ENCODE measurements around the gene F7.
"Not testable (repeated sequence)": the region's sequence is repeated elsewhere in the genome, so short reads cannot be mapped to it uniquely, and the experiment has no call there.

F7 gene

DNA sequence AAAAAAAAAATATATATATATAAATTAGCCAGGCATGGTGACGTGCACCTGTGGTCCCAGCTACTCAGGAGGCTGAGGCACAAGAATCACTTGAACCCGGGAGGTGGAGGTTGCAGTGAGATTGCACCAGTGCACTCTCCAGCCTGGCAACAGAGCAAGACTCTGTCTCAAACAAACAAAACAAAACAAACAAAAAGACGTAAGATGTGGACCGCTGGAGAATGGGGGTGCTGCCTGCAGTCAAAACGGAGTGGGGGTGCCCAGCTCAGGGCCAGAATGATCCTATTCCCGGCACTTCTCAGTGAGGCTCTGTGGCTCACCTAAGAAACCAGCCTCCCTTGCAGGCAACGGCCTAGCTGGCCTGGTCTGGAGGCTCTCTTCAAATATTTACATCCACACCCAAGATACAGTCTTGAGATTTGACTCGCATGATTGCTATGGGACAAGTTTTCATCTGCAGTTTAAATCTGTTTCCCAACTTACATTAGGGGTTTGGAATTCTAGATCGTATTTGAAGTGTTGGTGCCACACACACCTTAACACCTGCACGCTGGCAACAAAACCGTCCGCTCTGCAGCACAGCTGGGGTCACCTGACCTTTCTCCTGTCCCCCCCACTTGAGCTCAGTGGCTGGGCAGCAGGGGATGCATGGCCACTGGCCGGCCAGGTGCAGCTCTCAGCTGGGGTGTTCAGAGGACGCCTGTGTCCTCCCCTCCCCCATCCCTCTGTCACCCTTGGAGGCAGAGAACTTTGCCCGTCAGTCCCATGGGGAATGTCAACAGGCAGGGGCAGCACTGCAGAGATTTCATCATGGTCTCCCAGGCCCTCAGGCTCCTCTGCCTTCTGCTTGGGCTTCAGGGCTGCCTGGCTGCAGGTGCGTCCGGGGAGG lies at the start of gene F7:
Gene F7, plus strand, starts transcription at position 760 of the 889 bp plus-strand sequence. Its CDS starts 51 bp downstream, at position 811.
- no peak for DNase-seq

DNA sequence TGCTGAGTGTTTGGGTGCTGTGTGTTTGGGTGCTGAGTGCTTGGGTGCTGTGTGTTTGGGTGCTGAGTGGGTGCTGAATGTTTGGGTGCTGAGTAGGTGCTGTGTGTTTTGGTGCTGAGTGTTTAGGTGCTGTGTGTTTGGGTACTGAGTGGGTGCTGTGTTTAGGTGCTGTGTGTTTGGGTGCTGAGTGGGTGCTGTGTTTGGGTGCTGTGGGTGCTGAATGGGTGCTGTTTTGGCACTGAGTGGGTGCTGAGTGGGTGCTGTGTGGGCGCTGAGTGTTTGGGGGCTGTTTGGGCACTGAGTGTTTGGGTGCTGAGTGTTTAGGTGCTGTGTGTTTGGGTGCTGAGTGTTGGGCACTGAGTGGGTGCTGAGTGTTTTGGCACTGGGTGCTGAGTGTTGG lies 48.5 kb upstream of the F7 start:
- DNase-seq, result no peak

DNA sequence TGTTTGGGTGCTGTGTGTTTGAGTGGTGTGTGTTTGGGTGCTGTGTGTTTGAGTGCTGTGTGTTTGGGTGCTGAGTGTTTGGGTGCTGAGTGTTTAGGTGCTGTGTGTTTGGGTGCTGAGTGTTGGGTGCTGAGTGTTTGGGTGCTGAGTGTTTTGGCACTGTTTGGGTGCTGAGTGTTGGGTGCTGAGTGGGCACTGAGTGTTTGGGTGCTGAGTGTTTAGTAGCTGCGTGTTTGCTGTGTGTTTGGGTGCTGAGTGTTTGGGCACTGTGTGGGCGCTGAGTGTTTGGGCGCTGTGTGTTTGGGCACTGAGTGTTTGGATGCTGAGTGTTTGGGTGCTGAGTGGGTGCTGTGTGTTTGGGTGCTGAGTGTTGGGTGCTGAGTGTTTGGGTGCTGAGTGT lies 48.0 kb upstream of the F7 start:
- DNase-seq, result not testable (repeated sequence)

DNA sequence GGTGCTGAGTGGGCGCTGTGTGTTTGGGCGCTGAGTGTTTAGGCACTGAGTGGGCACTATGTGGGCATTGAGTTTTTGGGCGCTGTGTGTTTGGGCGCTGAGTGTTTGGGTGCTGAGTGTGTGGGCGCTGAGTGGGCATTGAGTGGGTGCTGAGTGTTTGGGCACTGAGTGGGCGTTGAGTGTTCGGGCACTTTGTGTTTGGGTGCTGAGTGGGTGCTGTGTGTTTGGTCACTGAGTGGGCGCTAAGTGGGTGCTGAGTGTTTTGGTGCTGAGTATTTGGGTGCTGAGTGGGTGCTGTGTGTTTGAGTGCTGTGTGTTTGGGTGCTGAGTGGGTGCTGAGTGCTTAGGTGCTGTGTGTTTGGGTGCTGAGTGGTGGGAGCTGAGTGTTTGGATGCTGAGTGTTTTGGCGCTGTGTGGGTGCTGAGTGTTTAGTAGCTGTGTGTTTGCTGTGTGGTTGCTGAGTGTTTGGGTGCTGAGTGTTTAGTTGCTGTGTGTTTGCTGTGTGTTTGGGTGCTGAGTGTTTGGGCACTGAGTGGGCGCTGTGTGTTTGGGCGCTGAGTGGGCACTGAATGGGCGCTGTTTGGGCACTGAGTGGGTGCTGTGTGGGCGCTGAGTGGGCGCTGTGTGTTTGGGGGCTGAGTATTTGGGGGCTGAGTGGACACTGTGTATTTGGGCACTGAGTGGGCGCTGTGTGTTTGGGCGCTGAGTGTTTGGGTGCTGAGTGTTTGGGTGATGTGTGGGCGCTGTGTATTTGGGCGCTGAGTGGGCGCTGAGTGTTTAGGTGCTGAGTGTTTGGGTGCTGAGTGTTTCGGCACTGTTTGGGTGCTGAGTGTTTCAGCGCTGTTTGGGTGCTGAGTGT lies 47.2 kb upstream of the F7 start:
- no peak for DNase-seq

DNA sequence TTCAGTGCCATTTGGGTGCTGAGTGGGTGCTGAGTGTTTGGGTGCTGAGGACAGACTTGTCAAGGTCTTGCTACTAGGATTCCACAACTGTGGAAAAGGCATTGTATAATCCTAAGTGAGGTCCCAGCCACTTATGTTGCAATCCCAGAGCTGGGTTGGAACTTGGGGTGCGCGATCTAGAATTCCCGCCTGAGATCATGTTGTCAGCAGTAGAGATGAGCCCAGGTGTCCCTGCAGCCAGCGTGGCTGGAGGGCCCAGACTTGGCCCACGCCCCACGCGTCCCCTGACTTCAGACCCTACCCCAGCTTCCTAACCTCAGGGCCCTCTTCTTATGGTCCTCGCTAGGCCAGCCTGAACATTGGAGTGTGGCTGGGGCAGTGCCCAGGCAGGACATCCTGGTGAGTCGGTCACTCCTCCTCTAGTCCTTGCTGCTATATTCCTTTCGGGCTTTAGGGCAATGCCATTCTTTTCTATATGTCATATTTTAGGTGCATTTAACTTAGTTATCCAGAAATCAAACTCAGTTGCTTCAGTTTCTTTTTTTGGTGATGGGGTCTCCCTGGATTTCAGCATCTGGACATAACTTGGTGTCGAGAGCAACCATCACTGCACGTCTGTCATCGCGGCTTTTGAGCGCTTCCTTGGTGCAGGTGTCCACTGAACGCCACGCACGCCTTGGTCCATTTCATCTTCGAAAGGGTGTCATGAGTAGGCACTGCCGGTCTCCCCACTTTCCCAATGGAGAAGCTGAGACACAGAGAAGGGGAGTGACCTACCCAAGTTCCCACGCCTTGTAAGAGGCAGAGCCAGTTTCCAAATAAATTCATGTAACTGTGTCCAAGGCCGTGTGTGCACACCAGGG lies 46.4 kb upstream of the F7 start:
- no peak for DNase-seq

DNA sequence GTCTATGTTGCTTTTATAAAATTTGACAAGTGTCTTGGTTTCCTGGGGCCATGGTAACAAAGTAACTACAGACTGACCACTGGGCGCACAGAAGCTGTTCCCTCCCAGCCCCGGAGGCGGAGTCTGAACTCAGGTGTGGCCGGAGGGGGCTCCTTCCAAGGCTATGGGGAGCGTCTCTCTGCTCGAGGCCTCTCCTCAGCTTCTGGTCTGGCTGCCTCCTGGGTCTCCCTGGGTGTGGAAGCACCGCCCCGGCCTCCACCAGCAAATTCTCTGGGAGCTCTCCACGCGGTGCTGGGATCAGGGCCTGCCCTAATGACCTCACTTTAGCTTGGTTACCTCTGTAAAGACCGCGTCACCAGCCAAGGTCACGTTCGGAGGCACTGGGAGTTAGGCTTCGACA lies 45.7 kb upstream of the F7 start:
- no peak for DNase-seq

DNA sequence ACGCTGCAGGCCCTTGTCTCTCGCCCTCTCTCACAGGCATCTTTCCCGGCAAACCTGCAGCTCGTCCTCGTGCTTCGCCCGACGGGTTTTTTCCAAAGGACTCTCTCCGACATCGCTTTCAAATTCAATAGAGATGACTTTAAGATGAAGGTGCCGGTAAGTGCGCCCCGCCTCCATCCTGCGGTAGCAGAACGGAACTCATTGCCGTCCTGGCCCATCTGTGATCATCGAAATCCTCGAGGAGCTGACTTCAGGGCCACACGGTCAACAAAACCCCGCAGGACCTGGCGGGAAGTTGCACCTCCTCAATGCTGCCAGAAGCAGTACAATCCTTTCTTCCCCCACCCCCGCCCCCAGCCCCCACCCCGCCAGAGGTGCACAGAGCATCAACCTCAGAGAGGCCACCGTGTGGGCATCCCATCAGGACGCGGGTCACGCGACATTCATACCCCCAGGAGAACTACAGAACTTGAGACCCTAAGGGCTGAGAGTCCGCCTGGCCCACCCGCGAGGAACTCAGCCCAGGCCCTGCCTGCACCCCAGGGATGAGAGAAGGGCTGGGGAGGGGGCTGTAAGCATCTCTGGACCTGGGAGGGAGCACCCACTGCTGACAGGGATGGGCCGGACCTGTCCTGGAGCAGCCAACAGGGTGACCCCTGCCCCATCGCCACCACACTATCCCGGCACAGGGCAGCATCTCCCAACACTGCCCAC lies 44.9 kb upstream of the F7 start:
- no peak for DNase-seq

DNA sequence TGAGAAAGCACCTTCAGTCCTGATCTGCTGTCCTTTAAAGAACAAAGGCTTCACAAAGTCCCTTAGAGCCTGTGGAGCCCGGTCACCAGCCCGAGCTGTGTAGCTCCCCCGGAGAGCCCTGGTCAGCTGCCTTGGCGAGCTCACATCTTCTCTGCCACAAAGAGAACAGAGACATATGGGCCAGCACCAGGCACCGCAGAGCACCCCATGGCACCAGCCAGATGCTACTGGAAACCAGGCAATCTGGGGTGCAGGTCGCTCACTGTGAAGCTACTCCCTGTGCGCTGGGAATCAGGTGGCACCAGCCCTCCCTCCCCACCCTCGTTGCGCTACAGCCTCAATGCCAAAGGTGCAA lies 44.3 kb upstream of the F7 start:
- no peak for DNase-seq

DNA sequence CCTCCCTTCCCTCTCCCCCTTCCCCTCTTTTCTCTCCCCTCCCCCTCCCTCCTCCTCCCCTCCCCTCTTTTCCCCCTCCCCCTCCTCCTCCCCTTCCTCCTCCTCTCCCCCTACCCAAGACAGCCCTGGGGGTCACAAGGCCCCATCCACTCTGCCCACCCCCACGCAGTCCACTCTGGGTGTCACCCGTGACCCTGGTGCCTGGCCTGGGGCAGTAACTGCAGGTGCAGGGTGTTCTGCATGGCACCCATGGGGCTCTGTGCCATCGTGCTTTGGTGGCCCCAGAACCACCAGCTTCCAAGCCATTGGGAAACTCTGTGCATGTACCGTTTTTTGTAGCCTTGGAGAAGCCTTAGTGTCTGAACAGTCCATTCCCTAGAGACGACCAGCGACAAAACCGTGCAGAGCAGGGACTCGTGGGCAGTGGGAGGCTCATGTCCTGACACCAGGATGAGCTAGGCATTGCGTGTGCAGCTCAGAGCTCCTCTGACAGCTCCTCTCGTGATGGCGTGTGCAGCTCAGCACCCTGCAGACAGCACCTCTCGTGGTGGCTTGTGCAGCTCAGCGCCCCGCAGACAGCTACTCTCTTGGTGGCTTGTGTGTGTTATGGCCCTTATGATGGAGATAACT lies 43.7 kb upstream of the F7 start:
- no peak for DNase-seq

DNA sequence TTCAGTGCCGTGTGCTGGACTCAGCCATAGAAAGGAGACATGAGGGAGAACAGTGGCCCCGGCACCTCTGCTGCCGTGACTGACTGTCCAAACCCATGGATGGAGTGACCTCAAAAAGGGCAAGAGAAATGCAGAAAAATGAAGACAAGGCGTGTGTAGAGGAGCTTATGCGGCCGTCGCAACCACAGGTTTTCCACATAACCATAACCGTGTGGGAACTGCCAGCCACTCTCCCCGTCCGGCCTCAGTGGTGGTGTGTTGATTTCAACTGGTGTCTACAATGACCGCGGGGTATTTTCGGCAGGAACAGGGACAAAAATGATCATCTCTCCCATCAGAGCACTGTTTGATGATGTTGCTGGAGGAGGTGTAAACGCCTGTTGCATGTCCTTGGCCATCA lies 42.9 kb upstream of the F7 start:
- no peak for DNase-seq

DNA sequence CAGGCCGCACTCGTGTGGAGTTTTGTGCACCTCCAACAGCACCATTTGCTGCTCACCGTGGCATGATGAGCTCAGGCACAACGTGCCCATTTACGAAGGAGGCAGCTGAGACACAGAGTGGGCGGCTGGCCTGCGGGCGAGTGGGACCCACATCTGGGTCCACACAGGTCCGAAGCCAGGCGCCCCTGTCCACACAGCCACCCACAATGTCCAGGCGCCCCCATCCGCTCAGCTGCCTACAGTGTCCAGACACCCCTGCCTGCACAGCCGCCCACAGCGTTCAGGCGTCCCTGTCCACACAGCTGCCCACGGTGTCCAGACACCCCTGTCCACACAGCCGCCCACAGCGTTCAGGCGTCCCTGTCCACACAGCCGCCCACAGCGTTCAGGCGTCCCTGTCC lies 42.5 kb upstream of the F7 start:
- DNase-seq, result no peak

DNA sequence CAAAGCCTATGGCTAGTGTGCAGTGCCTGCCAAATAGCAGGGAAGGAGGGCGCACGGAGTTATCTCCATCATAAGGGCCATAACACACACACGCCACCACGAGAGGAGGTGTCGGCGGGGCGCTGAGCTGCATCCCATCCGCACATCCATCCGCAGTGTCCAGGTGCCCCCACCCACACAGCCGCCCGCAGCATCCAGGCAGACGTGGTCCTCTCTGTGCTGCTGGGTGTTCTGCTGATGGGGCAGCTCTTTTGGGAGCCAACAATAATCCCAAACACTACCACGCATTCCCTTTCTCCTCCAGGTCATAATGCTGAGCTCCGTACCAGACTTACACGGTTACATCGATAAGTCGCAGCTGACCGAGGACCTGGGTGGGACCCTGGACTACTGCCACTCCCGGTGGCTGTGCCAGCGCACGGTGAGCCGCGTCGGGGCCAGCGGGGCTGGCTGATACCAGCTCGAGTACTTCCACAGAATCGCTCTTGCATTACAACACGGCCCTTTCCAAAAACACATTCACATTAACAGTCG lies 41.5 kb upstream of the F7 start:
- no peak for DNase-seq

DNA sequence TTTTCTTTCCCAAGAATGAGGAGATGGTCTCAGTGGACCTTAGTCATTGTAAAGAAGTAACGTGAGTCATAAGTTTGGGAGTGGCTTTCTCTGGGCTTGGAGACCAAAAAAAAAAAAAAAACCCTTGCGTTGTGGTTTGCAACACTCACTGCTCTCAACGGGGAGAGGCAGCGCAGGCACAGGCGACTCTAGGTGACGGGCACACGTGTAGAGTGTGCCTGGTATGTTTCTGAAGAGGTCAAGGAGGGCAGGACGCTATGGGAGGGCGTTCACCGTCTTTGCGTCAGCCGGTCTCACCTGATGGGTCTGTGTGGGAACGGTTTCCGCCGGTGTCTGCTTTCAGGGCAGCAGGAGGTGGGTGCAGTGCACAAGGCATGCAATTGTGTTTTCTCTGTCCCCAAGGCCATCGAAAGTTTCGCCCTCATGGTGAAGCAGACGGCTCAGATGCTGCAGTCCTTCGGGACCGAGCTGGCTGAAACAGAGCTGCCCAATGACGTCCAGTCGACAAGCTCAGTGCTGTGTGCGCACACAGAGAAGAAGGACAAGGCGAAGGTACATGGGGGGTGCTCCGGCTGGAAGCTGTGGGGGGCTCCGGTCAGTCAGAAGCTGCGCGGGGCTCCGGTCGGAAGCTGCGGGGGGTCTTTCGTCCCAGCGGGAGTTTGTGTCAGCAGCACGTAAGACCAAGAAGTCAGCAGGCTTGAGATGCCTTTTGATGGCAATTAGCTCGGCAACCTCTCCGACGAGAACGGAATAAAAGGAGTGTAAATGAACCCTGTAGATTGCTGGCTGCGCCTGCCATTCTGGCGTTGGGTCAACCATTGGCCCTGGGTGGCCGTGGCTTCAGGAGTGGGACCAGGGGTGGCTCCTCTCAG lies 40.8 kb upstream of the F7 start:
- DNase-seq, result no peak

DNA sequence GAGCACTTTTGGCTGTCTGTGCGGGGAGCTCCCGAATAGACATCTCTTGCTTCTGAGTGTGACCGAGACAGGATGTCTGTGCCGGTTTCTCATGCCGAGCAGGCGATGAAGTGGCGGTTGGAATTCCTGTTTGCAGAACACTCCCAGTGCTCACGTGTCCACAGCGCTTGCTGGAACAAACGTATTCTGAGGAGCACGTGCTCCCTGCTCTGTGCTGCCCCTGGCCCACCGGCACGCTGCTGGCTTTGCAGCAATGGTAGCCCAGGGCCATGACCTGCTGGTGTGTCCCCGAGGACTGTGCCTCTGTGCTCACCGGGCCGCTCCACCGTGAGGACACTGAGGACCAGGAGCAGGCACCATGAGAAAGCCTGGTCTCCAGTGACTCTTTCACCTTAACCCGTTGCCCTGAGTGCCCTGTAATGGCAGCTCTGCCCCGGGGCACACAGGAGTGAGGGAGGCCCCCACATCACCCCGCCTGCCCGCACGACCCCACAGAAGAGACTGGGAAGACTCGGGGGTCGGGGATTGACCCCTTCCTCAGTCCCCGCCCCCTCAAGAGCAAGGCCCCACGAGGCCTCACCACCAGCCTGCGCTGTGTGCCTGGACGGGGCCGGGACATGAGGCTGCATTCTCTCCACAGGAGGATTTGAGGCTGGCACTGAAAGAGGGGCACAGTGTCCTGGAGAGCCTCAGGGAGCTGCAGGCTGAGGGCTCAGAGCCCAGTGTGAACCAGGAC lies 40.0 kb upstream of the F7 start:
- no peak for DNase-seq

DNA sequence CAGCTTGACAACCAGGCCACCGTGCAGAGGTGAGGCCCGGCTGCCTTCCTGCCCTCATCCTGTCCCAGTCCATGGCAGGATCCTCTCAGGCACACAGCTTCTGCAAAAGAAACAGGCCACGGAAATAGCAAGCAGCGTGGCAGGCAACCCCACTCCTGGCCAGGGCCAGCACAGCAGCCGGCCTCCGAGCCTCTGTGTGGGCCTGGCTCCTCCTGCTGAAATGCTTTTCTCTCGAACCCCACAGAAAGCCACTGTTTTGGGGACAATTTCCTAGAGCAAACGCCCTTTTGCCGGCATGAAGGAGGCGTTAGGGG lies 39.5 kb upstream of the F7 start:
- DNase-seq, result no peak

DNA sequence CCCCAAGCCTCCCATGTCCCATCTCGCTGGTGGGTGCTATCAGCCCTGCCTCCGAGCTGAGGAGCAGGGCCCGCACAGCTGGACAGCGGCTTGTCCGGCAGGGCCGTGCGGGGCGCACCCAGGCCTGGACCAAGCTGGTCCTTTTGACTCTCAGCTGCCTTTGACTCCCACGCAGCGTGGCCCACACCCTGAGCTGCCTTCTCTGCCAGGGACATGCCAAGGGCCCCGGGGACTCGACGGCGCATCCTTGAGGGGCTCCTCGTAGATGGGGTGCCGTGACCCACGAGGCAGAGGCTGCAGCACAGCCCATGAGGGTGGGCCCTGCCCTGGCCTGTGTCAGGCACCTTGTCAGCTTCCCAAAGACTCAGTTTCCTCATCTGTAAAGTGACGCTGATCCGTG lies 38.8 kb upstream of the F7 start:
- DNase-seq, result no peak

DNA sequence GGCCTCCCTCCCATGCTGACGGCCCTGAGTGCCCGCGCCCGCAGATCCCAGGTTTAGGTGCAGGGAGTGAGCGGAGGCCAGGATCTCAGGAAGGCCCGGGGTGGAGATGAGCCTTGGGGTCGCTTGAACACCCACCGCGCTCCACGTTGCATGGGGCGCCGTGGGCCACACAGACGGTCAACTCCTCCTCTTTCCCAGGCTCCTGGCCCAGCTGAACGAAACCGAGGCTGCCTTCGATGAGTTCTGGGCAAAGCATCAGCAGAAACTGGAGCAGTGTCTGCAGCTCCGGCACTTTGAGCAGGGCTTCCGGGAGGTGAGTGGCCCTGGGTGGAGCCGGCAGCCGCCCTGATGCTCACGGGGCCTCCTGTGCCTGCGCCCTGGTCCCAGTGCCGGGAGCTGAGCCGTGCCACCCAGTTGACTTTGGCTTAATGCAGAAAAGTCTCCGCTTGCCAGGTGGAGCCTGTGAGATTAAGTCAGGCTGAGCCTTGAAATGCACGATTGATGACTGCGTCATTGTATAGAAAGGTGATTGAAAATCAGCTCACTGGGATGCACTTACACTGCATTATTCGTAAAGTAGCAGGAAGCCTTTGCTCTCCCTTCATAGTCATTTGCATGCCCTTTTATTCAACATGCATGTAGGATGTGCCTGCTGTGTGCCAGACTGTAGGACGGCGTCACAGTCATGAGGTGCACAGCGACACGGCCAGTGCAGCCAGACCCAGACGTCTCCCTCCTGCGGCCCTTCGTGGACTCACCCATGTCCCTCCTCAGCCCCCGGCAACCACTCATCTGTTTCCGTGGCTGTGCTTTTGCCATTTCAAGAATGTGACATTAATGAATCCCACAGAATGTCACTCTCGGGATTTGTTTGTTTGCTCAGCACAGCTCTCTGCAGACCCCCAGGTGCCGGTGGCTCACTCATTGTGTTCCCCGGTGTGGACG lies 35.5 kb upstream of the F7 start:
- no peak for DNase-seq

DNA sequence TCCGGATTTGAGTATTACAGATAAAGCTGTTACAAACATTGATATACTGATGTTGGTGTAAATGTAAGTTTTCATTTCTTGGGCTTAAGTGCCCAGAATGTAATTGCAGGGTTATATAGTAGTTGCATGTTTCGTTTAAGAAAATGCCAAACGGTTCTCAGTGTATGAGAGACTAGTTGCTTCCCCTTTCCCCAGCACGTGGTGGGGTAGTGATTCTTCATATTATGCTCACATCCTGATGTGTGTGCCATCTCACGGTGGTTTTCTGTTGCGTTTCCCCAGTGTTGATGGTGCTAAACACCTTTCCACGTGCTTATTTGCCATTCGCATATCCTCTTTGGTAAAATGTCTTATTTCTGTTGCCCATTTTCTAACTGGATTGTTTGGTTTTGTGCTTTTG lies 34.7 kb upstream of the F7 start:
- no peak for DNase-seq

DNA sequence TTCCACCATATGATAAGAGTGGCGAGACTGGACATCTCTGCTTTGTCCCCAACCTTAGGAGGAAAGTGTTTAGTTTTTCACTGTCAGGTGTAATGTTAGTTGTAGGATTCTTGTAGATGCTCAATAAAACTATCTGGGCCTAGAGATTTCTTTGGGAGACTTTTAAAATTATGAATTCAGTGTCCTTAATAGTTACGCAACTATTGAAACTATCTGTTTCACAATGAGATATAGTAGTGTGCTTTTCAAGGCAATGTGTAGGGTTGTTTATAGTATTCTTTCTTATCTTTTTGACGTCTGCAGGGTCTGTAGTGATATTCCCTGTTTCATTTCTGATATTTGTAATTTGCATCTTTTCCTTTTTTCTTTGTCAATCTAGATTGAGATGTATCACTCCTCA lies 33.2 kb upstream of the F7 start:
- no peak for DNase-seq

Measured in activated gamma-delta T cell treated with Interleukin-2 at 50 U/mL for 16 hours (primary cell).